ENCODE data around the gene KCNIP1. TPM values are rescaled to one million over a fixed set of nuclear protein-coding genes. Genes with fewer than 3 reads are reported as not detected.

The KCNIP1 gene
- total and polyA plus RNA-seq, 9 of the 15 experiments (the other 6 are each of a cell fraction or from before 2014, with no cell fraction given) = not detected

DNA sequence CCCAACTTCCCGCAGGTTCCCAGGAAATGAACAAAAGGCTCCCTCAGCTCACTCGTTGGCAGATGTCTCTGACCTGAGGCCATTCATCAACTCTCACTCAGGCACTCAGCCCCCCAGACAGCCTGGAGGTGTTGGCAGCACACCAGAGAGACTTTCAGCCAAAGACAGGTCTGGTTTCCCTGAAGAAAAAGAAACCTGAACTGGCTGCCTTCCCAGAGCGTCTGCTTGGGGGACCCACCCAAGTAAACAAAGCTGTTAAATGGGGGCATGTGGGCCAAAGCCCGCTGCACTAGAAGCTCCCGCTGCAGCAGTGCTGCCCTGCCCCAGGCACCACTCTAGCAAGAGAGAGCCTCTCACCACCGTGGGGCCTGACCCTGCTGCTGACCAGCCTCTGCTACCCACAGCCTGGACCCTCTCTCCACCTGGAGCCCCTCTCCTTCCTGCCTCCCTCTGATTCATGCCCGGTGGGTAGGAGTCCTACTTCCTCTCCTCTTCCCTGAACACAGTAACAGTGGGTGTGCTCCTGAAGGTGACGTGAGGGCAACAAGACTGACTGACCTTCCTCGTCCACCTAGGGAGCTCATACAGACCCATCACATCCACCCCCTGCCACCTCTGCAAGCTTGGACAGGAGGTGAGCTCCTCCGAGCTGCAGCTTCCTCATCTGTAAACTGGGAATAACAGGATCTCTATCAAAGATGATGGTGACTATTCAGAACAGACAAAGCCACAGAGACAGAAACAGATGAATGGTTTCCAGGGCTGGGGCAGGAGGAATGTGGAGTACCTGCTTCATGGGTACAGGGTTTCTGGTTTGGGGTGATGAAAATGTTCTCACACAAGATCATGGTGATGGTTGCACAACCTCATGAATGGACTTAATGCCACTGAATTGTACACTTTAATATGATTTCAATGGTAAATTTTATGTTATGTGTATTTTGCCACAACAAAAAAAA, 248.7 kb downstream of the KCNIP1 start (continued):
- TF ChIP-seq RUNX1 (IDR thresholded peaks at IDR 0.05; ENCODE audit: low read depth) (no peak), TCF7 (IDR thresholded peaks at IDR 0.05; ENCODE audit: borderline replicate concordance) (no peak)
- TF ChIP-seq, protein P1, sequence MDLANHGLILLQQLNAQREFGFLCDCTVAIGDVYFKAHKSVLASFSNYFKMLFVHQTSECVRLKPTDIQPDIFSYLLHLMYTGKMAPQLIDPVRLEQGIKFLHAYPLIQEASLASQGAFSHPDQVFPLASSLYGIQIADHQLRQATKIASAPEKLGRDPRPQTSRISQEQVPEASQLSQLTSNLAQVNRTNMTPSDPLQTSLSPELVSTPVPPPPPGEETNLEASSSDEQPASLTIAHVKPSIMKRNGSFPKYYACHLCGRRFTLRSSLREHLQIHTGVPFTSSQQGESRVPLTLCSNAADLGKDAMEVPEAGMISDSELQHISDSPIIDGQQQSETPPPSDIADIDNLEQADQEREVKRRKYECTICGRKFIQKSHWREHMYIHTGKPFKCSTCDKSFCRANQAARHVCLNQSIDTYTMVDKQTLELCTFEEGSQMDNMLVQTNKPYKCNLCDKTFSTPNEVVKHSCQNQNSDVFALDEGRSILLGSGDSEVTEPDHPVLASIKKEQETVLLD (IDR thresholded peaks at IDR 0.05) = no peak

- no TSS peak for BruUV-seq (replicated peaks)
- Histone ChIP-seq H2AFZ (ENCODE audit: low read depth, low read length) (no peak overlapping the region), H3K9me3 (replicated peaks; ENCODE audit: control insufficient read depth, insufficient read depth, low read depth, low read length) (no peaks in the 10 kb centered on the region), H3K27me3 (ENCODE audit: control insufficient read depth in 2 of 2, insufficient read depth in 2 of 2, low read length in 2 of 2) (peaks cover 2 to 9% of the 10 kb centered on the region in 2 experiments; a peak in 2 of 5 replicates), H4K20me1 (replicated peaks; ENCODE audit: control insufficient read depth, insufficient read depth, low read length) (0 out of 2 replicates have a peak, but pooled peaks cover 3% of the 10 kb centered on the region), H3K4me2 (ENCODE audit: insufficient read depth, low read length) (no peak overlapping the region), H3K79me2 (ENCODE audit: control insufficient read depth, insufficient read depth, low read length) (no peaks in the 10 kb centered on the region), H3K36me3 (ENCODE audit: control insufficient read depth, insufficient read depth, low read length) (no peaks in the 10 kb centered on the region), H3K9ac (ENCODE audit: insufficient read depth in 1 of 2, low read depth in 2 of 2, low read length in 2 of 2) (no peak overlapping the region), H3K27ac (ENCODE audit: extremely low read depth, low read depth, low read length) (no peak overlapping the region), H3K9me1 (ENCODE audit: control insufficient read depth, insufficient read depth, low read length) (no peaks in the 10 kb centered on the region), H3K4me3 (no peak overlapping the region), H3K4me1 (replicated peaks in 1 of 2; ENCODE audit: control insufficient read depth in 2 of 2, insufficient read depth in 2 of 2, low read length in 2 of 2) (no peaks in the 10 kb centered on the region)
- FAIRE-seq = no peak
- in situ Hi-C loops (cut with MboI) = no loop called here
- no peak for ATAC-seq
- ChIA-PET CTCF (ENCODE audit: low intra/inter-chr PET ratio) (no interaction called here), POLR2A (no interaction called here)
- intact Hi-C loops (cut with micrococcal nuclease) = no loop called here
- DNase-seq (ENCODE audit: extremely low read depth in 1 of 4, low spot score in 3 of 4) = no peak
- TF ChIP-seq ESRRA (IDR thresholded peaks at IDR 0.05; ENCODE audit: borderline replicate concordance, low read depth) (no peak), ZNF133 (CRISPR knock-in tag; IDR thresholded peaks at IDR 0.05) (no peak), RBM34 (IDR thresholded peaks at IDR 0.05; ENCODE audit: borderline replicate concordance, insufficient read depth, low read length) (no peak), LEF1 (IDR thresholded peaks at IDR 0.05) (no peak), DNMT1 (IDR thresholded peaks at IDR 0.05) (no peak), SOX6 (IDR thresholded peaks at IDR 0.05) (no peak), ZNF217 (CRISPR knock-in tag; IDR thresholded peaks at IDR 0.05) (no peak), ZNF699 (CRISPR knock-in tag; IDR thresholded peaks at IDR 0.05; ENCODE audit: insufficient replicate concordance) (no peak), ZNF644 (tag; IDR thresholded peaks at IDR 0.05; ENCODE audit: low read depth) (no peak), CTCFL (IDR thresholded peaks at IDR 0.05; ENCODE audit: borderline replicate concordance, insufficient read depth, low read depth, low read length, poor library complexity, severe bottlenecking) (no peak), ELF1 (tag; IDR thresholded peaks at IDR 0.05) (no peak)
- TF ChIP-seq, protein P2, sequence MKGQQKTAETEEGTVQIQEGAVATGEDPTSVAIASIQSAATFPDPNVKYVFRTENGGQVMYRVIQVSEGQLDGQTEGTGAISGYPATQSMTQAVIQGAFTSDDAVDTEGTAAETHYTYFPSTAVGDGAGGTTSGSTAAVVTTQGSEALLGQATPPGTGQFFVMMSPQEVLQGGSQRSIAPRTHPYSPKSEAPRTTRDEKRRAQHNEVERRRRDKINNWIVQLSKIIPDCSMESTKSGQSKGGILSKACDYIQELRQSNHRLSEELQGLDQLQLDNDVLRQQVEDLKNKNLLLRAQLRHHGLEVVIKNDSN (CRISPR knock-in tag; IDR thresholded peaks at IDR 0.05) = no peak
- TF ChIP-seq, protein P3, sequence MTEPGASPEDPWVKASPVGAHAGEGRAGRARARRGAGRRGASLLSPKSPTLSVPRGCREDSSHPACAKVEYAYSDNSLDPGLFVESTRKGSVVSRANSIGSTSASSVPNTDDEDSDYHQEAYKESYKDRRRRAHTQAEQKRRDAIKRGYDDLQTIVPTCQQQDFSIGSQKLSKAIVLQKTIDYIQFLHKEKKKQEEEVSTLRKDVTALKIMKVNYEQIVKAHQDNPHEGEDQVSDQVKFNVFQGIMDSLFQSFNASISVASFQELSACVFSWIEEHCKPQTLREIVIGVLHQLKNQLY (CRISPR knock-in tag; conservative IDR thresholded peaks at IDR 0.05) = no peak
Observed at GRCh38 chr5:170753311-170753710, 249.5 kb downstream of the KCNIP1 start.
